ENCODE results near the gene RPP25L.

The RPP25L gene

DNA sequence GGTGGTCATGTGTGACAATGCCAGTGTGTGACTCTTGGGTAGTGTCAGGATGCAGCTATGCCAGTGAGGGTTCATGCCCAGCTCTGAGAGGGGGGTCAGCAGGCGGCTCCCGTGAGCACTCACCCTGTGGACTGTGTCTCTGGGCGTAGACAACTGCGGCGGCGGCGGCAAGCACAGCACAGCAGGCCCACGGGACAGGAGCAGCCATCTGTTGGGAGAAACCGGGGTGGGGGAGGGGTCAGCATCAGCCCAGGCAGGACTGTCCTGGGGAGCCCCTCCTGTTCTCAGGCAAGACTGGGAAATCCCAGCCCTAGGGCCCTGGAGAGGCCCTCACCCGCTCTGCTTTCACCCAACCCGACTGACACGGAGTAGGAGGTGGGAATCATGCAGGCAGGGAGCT is 43.1 kb downstream of the RPP25L start:
- DNase-seq (ENCODE audit: low read depth in 2 of 2): no peak

DNA sequence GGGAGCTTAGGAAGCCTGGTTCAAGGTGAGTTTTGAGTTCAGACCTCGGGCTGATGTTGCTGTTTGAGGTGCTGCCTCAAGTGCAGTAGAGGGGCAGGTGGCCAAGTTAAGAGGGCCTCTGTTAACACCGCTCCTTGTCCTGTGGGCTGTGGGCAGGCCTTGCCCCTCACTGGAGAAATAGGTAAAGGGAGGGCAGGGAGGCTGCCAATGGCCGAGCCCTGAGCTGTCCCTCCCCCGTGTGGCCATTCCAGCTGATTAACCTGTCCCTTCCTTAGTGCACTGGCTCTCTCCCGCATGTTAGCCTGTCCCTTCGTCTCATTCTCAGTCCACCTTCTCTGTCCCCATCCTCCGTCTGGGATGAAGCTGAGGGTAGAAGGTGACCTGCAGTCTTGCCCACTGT is 43.8 kb downstream of the RPP25L start:
- no peak for DNase-seq (ENCODE audit: low read depth in 2 of 2)

DNA sequence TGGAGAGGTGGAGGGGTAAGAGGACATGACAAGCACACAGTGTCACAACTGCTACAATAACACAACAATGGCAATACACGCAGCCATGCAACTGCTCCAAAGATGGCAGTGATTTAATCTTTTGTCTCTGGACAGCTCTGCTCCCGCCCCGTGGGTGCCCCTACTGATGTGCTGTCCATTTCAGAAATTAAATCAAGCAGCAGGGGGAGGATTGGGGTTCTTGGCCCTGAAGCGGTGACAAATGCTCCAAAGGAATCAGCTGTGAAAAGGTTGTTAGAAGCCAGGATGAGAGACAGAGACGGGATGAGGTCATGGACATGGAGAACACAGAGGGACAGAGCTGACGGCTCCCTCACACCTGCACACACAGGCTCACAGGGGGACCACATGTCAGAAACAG is 44.9 kb downstream of the RPP25L start:
- DNase-seq (ENCODE audit: low read depth in 2 of 2): no peak

DNA sequence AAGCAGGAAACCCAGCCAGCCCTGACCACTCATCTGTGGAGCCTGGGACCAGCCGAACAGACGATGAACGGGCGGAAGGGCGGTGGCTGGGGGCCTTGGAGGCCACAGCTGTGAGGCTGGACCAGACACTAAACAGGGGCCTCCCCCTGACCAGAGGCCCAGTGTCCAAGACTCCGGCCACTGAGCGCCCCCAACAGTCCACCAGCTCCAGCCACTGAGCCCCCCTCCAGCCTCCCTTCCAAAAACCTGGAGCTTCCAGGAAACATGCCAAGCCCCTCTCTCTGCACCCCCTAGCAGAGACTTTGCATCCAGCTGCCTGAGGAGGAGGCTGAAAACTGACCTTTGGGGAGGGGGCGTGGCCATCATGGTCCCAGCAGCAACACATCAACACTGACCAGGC is 45.6 kb downstream of the RPP25L start:
- no peak for DNase-seq (ENCODE audit: low read depth in 2 of 2)

DNA sequence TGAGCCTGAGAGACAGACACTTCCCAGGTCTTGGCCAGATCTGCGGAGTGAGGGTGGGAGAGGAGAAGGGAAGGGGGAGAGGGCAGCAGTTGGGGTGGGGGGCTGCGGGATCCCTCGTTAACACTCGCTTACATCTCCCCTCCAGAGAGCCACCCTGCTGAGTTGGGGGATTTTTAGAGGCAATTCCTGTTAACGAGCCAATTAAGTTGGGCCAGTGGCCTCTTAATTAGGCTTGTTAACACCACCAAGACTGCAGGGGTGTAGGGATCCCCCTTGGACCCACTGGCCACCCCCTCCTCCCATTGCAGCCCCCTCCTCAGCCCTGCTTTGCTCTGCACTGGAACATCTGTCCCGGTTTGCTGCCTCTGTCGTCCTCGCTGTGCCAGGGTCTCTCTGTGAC is 46.0 kb downstream of the RPP25L start:
- DNase-seq (ENCODE audit: low read depth in 2 of 2): no peak

DNA sequence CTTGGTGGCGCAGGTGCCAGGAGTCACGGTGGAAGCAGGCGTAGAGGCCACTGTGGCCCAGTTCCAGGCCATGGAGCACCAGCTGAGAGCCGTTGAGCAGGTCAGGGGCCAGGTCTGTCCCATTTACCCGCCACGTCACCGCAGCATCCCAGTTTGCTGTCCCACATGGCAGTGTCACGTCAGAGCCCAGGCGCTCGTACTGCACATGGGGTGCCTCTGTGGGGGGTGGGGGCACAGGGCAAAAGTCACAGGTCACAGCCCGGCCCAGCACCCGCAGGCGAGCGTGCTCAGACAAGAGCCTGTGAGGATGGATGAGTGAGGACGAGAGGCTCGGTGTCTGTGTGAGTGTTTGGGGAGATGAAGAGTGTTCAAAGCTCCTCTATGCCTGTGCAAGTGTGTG is 47.3 kb downstream of the RPP25L start:
- no peak for DNase-seq (ENCODE audit: low read depth in 2 of 2)

DNA sequence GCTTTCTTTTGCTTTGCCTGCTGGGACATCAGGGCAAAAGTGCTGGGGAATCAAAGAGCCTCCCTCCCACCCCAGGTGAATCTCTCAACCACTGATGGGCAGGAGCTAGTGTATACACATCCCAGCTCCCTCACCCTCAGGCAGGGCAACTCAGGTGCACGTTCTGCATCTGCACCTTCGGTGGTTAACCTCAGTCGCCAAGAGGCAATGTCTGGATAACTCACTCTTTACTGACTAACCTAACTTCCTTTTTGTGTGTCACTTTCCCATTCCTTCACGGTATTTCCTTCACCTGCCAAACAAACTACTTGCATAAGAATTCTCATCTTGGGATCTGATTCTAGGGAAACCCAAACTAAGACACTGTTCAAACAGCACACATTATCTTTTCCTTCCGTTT is 48.6 kb downstream of the RPP25L start:
- DNase-seq (ENCODE audit: low read depth in 2 of 2): no peak

DNA sequence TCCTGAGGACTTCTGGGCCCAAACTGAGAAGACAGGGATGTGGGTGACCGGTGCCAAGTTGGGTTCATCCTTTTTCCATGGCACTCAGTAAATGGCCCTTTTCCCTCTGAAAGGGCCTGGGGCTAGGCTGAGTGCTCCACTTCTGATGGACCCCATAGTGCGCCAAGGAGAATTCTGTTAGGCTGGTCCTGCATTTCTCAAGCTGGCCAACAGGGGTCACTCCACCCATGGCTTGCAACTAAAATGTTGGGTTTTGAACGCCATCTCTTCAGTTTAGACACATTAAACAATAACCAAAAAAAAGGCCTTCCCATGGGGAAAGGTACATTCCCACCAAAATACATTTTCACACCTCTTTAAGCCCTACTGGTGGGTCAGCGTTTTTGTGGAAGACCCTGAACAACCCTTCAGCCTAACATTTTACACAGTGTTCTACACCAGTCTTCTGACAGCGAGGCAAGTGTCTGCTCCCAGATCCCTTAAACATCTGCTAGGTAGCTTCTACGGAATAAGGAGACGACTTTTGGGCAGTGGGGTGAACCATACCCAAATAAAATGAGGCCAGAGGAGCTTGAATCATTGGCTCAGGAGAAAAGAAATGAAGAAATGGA is 49.7 kb downstream of the RPP25L start:
- DNase-seq (ENCODE audit: low read depth in 2 of 2): no peak

DNA sequence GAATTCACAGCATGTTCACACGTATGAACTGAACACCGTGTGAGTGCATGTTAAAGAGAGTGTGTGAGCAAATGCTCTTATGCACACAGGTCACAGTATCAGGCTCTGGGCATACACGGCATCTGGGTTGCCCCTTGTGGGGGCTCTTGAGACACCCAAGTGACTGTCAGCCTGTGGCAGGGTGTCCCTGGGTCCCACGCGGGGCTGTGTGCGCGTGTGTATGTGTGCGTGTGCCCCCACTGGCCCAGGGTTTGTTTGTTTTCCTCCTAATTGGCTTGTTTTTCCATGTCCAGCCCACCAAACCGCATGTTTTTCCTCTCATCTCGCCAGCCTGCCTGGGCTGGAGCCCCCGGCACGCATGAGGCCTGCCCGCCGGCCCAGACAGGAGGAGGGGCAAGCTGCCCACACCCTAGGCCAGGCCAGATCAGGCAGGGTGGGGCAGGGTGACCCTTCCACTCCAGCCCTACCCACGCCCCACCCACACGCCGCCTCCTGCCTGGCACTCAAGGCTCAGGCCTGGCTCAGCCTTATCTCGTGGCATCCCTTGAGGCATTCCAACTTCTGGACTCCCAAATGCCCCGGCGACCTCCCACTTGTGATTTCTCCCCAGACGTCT is 51.2 kb downstream of the RPP25L start:
- no peak for DNase-seq (ENCODE audit: low read depth in 2 of 2)

Data from fibroblast of skin of left biceps (primary cell).